SK-N-SH (cell line): ENCODE results near the gene BAIAP2. TPM values are rescaled to one million over a fixed set of nuclear protein-coding genes. Genes with fewer than 3 reads are reported as not detected.

Source experiments
- CTCF ChIA-PET: fragments of 300-600, 350-600 bp; formaldehyde crosslinking; extraction: SDS; loops from one replicate; lab custom pipeline; 2021; lab: Yijun Ruan, JAX
- POLR2A ChIA-PET: fragments of 350-600 bp; sonication (Branson Sonifier 250); formaldehyde crosslinking; extraction: SDS; loops from one replicate; lab custom pipeline; 2020; ENCODE audit warnings: antibody characterized with exemption, inconsistent platforms; lab: Yijun Ruan, JAX
- DNase-seq: peaks from one replicate; pipeline ENCODE4 v3.0.0; 2012
- H2AFZ ChIP-seq: fragments of 200-600 bp; sonication (generic); 2 replicates; pipeline ENCODE4 v1.8.1; 2016; ENCODE audit warnings: antibody characterized with exemption, mild to moderate bottlenecking, low read depth
- H3F3A ChIP-seq: fragments of 200-600 bp; sonication (generic); replicated peaks from 2 replicates; pipeline ENCODE3; 2016; ENCODE audit warnings: antibody characterized with exemption, mild to moderate bottlenecking; ENCODE audit not compliant: insufficient read depth
- H3K27ac ChIP-seq, 2 experiments: fragments of 200-500 bp in 1 of 2; fragments of 200-600 bp in 1 of 2; sonication (Bioruptor generic) in 1 of 2; sonication (generic), shearing (Covaris generic) in 1 of 2; 2 replicates each; pipeline versions ENCODE4 v1.5.1 to v1.6.1; 2014 to 2016; ENCODE audit warnings: low read depth in 2 of 2, inconsistent platforms in 1 of 2, low read length in 1 of 2, mild to moderate bottlenecking in 1 of 2, mixed read lengths in 1 of 2
- H3K27me3 ChIP-seq: fragments of 200-600 bp; sonication (generic), shearing (Covaris generic); 2 replicates; pipeline ENCODE4 v1.6.1; 2016; ENCODE audit warnings: mixed run types; ENCODE audit not compliant: insufficient read depth
- H3K36me3 ChIP-seq, 2 experiments: fragments of 200-500 bp in 1 of 2; fragments of 200-600 bp in 1 of 2; sonication (Bioruptor generic) in 1 of 2; sonication (generic) in 1 of 2; replicated peaks in 1 of 2; 2 replicates each; pipeline versions ENCODE3 to v1.5.1; 2014 to 2016; ENCODE audit warnings: low read length in 1 of 2, mild to moderate bottlenecking in 1 of 2; ENCODE audit not compliant: insufficient read depth in 2 of 2, control insufficient read depth in 1 of 2
- H3K4me1 ChIP-seq, 2 experiments: fragments of 200-500 bp in 1 of 2; fragments of 200-600 bp in 1 of 2; sonication (Bioruptor generic) in 1 of 2; sonication (generic), shearing (Covaris generic) in 1 of 2; 2 replicates each; pipeline versions ENCODE4 v1.5.1 to v1.6.1; 2014 to 2016; ENCODE audit warnings: low read depth in 1 of 2, low read length in 1 of 2, mixed run types in 1 of 2; ENCODE audit not compliant: insufficient read depth in 2 of 2, control insufficient read depth in 1 of 2
- H3K4me2 ChIP-seq: fragments of 200-600 bp; sonication (generic), shearing (Covaris generic); 2 replicates; pipeline ENCODE4 v1.6.1; 2017; ENCODE audit warnings: mixed run types
- H3K4me3 ChIP-seq, 2 experiments: fragments of 200-500 bp in 1 of 2; fragments of 200-600 bp in 1 of 2; sonication (Bioruptor generic) in 1 of 2; sonication (generic), shearing (Covaris generic) in 1 of 2; 2 replicates each; pipeline versions ENCODE4 v1.5.1 to v1.8.1; 2014 to 2016; ENCODE audit warnings: low read depth in 2 of 2, inconsistent platforms in 1 of 2, low read length in 1 of 2, mild to moderate bottlenecking in 1 of 2, mixed read lengths in 1 of 2, moderate library complexity in 1 of 2
- H3K79me2 ChIP-seq: fragments of 200-600 bp; sonication (generic); 2 replicates; pipeline ENCODE4 v1.8.1; 2017; ENCODE audit warnings: mild to moderate bottlenecking; ENCODE audit not compliant: insufficient read depth
- H3K9ac ChIP-seq: fragments of 200-600 bp; sonication (generic); 2 replicates; pipeline ENCODE4 v1.6.1; 2017; ENCODE audit warnings: mixed run types
- H3K9me2 ChIP-seq: fragments of 200-600 bp; sonication (generic); 2 replicates; pipeline ENCODE4 v1.6.1; 2017; ENCODE audit warnings: mixed run types
- H3K9me3 ChIP-seq: fragments of 200-600 bp; sonication (generic); 2 replicates; pipeline ENCODE4 v1.6.1; 2017; ENCODE audit warnings: mixed run types, mild to moderate bottlenecking, moderate library complexity
- H4K20me1 ChIP-seq: fragments of 200-600 bp; sonication (generic); 2 replicates; pipeline ENCODE4 v1.6.1; 2017; ENCODE audit warnings: mild to moderate bottlenecking, mixed run types; ENCODE audit not compliant: insufficient read depth
- CTCF ChIP-seq: fragments of 200-600 bp; sonication (generic); IDR thresholded peaks from 2 replicates; pipeline ENCODE4 v1.6.1; 2017; ENCODE audit warnings: antibody characterized with exemption, mild to moderate bottlenecking, moderate library complexity
- ELF1 ChIP-seq: IDR thresholded peaks from 2 replicates; pipeline ENCODE4 v1.4.0; 2012
- FOSL2 ChIP-seq: IDR thresholded peaks from 2 replicates; pipeline ENCODE4 v1.4.0; 2012; ENCODE audit warnings: low read depth, mild to moderate bottlenecking, moderate library complexity, borderline replicate concordance
- FOXJ3 ChIP-seq: sonication (generic); formaldehyde crosslinking; IDR thresholded peaks from 2 replicates; pipeline ENCODE4 v1.5.1; 2020; ENCODE audit warnings: mild to moderate bottlenecking, missing genetic modification reagents
- FOXM1 ChIP-seq: IDR thresholded peaks from 2 replicates; pipeline ENCODE4 v1.4.0; 2012; ENCODE audit warnings: low read depth, mild to moderate bottlenecking
- NFIC ChIP-seq: IDR thresholded peaks from 2 replicates; pipeline ENCODE4 v1.4.0; 2012; ENCODE audit warnings: borderline replicate concordance
- NRF1 ChIP-seq: IDR thresholded peaks from 2 replicates; pipeline ENCODE4 v1.6.1; 2012; ENCODE audit warnings: low read depth, mild to moderate bottlenecking, low read length
- POLR2AphosphoS5 ChIP-seq: IDR thresholded peaks from 2 replicates; pipeline ENCODE4 v1.6.1; 2012; ENCODE audit warnings: low read depth, low read length
- RAD21 ChIP-seq: IDR thresholded peaks from 2 replicates; pipeline ENCODE4 v1.6.1; 2012; ENCODE audit warnings: mild to moderate bottlenecking, low read length
- RCOR1 ChIP-seq: fragments of 150-350 bp; IDR thresholded peaks from 2 replicates; pipeline ENCODE4 v1.6.1; 2017; ENCODE audit warnings: antibody characterized with exemption, low read length
- REST ChIP-seq: IDR thresholded peaks from 2 replicates; pipeline ENCODE4 v1.6.1; 2012; ENCODE audit warnings: mild to moderate bottlenecking, low read depth, low read length, moderate library complexity
- SIN3A ChIP-seq: IDR thresholded peaks from 2 replicates; pipeline ENCODE4 v1.6.1; 2012; ENCODE audit warnings: low read depth, mild to moderate bottlenecking, low read length, moderate library complexity, borderline replicate concordance
- SMC3 ChIP-seq: IDR thresholded peaks from 2 replicates; pipeline ENCODE4 v1.6.1; 2012; ENCODE audit warnings: low read depth, low read length, improper control_type of control experiment
- TCF12 ChIP-seq: IDR thresholded peaks from 2 replicates; pipeline ENCODE4 v1.4.0; 2012
- TEAD4 ChIP-seq: IDR thresholded peaks from 2 replicates; pipeline ENCODE4 v1.4.0; 2012; ENCODE audit warnings: mild to moderate bottlenecking, borderline replicate concordance; ENCODE audit not compliant: insufficient read depth
- YY1 ChIP-seq: IDR thresholded peaks from 2 replicates; pipeline ENCODE4 v1.4.0; 2012; ENCODE audit warnings: low read depth, mild to moderate bottlenecking
- WGBS: methylation state at CpG from one replicate; pipeline ENCODE4 v1.1.6; 2017; ENCODE audit warnings: low lambda C conversion rate; 5-methylcytosine and 5-hydroxymethylcytosine counted together
- polyA plus RNA-seq, 3 experiments: library from polyadenylated mRNA; depleted of rRNA; stranded (reverse); fragments of >200 nt; gene quantifications; 2 replicates each; pipeline ENCODE4 v1.2.3, GENCODE V29; 2012
- TF ChIP-seq, protein P1 (sequence below): IDR thresholded peaks from 2 replicates; pipeline ENCODE4 v1.4.0; 2012; ENCODE audit warnings: low read depth
- TF ChIP-seq, protein P2 (sequence below): fragments of 150-350 bp; IDR thresholded peaks from 2 replicates; pipeline ENCODE4 v1.6.1; 2017; ENCODE audit warnings: antibody characterized with exemption, low read length, low read depth, borderline replicate concordance
- TF ChIP-seq, protein P3 (sequence below): IDR thresholded peaks from 2 replicates; pipeline ENCODE4; 2012

The BAIAP2 gene
- polyA plus RNA-seq, 1 of the 3 experiments (the other 2 are of a cell fraction), result 19.8 TPM

DNA sequence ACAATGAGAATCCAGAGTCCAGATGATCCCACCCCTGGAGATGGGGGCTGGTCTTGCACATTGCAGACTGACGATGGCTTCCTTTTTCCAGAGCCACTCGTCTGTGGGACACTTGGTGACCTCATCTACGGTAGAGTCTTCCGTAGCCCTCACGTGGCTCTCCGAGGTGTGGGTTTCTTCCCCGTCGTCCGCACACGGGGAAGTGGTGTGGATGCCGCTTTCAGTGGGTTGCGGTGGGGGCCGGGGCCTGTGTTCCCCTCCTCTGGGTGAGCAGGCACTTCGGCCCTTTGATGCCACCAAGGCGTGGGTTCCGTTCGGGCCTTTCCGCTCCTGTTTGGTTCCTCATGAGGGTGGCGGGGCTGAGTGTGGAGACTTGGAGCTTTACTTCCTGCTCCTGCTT lies 21.4 kb downstream of the BAIAP2 start:
- Histone ChIP-seq H3K79me2 (no peaks in the 10 kb centered on the region), H3K4me1 (peaks cover 9 to 29% of the 10 kb centered on the region in 2 experiments; a peak in 1 of 4 replicates), H3K9ac (no peak overlapping the region), H2AFZ (no peak overlapping the region), H3K4me3 (no peak overlapping the region), H3K27me3 (no peaks in the 10 kb centered on the region), H3K36me3 (peaks cover 2 to 4% of the 10 kb centered on the region in 2 experiments), H3K27ac (no peak overlapping the region), H3K4me2 (no peak overlapping the region), H3K9me2 (no peaks in the 10 kb centered on the region), H3K9me3 (no peaks in the 10 kb centered on the region), H3F3A (no peaks in the 10 kb centered on the region), H4K20me1 (0 out of 2 replicates have a peak, but pooled peaks cover 19% of the 10 kb centered on the region)
- ChIA-PET POLR2A (interaction anchor here (0.6 kb wide), 1 partner anchor 83 kb away, joined by 3 read pairs; no protein-coding TSS in a partner anchor), CTCF (interaction anchor here (1.0 to 2.1 kb wide), 4 partner anchors 20 to 47 kb away, joined by 3 to 19 read pairs (median 4); no protein-coding TSS in a partner anchor)
- no peak for TF ChIP-seq FOXM1
- TF ChIP-seq, protein P1, sequence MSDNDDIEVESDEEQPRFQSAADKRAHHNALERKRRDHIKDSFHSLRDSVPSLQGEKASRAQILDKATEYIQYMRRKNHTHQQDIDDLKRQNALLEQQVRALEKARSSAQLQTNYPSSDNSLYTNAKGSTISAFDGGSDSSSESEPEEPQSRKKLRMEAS, result no peak
- TF ChIP-seq ELF1, result no peak
- no peak for TF ChIP-seq CTCF
- no peak for TF ChIP-seq POLR2AphosphoS5
- TF ChIP-seq FOXJ3 (CRISPR knock-in tag), result no peak
- TF ChIP-seq RCOR1, result no peak
- no peak for TF ChIP-seq FOSL2
- TF ChIP-seq TEAD4, result no peak
- no peak for TF ChIP-seq SIN3A
- no peak for TF ChIP-seq SMC3
- TF ChIP-seq YY1, result no peak
- TF ChIP-seq, protein P2, sequence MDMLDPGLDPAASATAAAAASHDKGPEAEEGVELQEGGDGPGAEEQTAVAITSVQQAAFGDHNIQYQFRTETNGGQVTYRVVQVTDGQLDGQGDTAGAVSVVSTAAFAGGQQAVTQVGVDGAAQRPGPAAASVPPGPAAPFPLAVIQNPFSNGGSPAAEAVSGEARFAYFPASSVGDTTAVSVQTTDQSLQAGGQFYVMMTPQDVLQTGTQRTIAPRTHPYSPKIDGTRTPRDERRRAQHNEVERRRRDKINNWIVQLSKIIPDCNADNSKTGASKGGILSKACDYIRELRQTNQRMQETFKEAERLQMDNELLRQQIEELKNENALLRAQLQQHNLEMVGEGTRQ, result no peak
- no peak for TF ChIP-seq NRF1
- TF ChIP-seq, protein P3, sequence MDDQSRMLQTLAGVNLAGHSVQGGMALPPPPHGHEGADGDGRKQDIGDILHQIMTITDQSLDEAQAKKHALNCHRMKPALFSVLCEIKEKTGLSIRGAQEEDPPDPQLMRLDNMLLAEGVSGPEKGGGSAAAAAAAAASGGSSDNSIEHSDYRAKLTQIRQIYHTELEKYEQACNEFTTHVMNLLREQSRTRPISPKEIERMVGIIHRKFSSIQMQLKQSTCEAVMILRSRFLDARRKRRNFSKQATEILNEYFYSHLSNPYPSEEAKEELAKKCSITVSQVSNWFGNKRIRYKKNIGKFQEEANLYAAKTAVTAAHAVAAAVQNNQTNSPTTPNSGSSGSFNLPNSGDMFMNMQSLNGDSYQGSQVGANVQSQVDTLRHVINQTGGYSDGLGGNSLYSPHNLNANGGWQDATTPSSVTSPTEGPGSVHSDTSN, result no peak
- no peak for TF ChIP-seq TCF12
- TF ChIP-seq NFIC, result no peak
- TF ChIP-seq RAD21, result no peak
- TF ChIP-seq REST, result no peak
- 90% methylated on average over 19 of the region's 19 CpGs for WGBS
- no peak for DNase-seq
